ENCODE results near the gene ZNF367. TPM values are rescaled to one million over a fixed set of nuclear protein-coding genes. Genes with fewer than 3 reads are reported as not detected.

ZNF367 gene
- total and polyA plus RNA-seq, 9 of the 15 experiments (the other 6 are each of a cell fraction or from before 2014, with no cell fraction given) = 2.7 to 14.4 (median 10.0) TPM

GRCh38 chr9:96418920-96419690, 935 bp upstream of the ZNF367 start (continued):
- TF ChIP-seq AFF1 (IDR thresholded peaks at IDR 0.05; ENCODE audit: low read depth in 1 of 2, partially characterized antibody in 2 of 2) (peak in 1 of 2 experiments; percentile 6), L3MBTL2 (IDR thresholded peaks at IDR 0.05) (peak; percentile 22), TEAD2 (tag; IDR thresholded peaks at IDR 0.05) (no peak), ZNF699 (CRISPR knock-in tag; IDR thresholded peaks at IDR 0.05; ENCODE audit: insufficient replicate concordance) (no peak), MCM2 (IDR thresholded peaks at IDR 0.05; ENCODE audit: low read depth) (no peak), ZNF124 (CRISPR knock-in tag; IDR thresholded peaks at IDR 0.05) (no peak), NR4A1 (CRISPR knock-in tag; IDR thresholded peaks at IDR 0.05) (0 out of 2 replicates have a peak, but pooled peaks have one; percentile 40), NR4A1 (tag; IDR thresholded peaks at IDR 0.05) (no peak), STAG1 (CRISPR knock-in tag; IDR thresholded peaks at IDR 0.05; ENCODE audit: borderline replicate concordance) (no peak), ZNF165 (CRISPR knock-in tag; IDR thresholded peaks at IDR 0.05; ENCODE audit: borderline replicate concordance) (no peak), E2F3 (CRISPR knock-in tag; IDR thresholded peaks at IDR 0.05) (no peak), PURB (CRISPR knock-in tag; IDR thresholded peaks at IDR 0.05; ENCODE audit: low read depth) (no peak), SMARCA4 (IDR thresholded peaks at IDR 0.05) (0 out of 2 replicates have a peak, but pooled peaks have one; percentile 16), ZNF79 (CRISPR knock-in tag; IDR thresholded peaks at IDR 0.05; ENCODE audit: low read depth) (no peak), SNIP1 (IDR thresholded peaks at IDR 0.05; ENCODE audit: low read depth) (no peak), KAT7 (CRISPR knock-in tag; IDR thresholded peaks at IDR 0.05; ENCODE audit: borderline replicate concordance) (peak; percentile 42; the same call in 1 of the 2 replicates), NR3C1 (CRISPR knock-in tag; IDR thresholded peaks at IDR 0.05) (no peak), E4F1 (CRISPR knock-in tag; IDR thresholded peaks at IDR 0.05; ENCODE audit: borderline replicate concordance) (no peak)
- TF ChIP-seq, protein P1, sequence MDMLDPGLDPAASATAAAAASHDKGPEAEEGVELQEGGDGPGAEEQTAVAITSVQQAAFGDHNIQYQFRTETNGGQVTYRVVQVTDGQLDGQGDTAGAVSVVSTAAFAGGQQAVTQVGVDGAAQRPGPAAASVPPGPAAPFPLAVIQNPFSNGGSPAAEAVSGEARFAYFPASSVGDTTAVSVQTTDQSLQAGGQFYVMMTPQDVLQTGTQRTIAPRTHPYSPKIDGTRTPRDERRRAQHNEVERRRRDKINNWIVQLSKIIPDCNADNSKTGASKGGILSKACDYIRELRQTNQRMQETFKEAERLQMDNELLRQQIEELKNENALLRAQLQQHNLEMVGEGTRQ (CRISPR knock-in tag; IDR thresholded peaks at IDR 0.05) = no peak
- TF ChIP-seq, protein P2, sequence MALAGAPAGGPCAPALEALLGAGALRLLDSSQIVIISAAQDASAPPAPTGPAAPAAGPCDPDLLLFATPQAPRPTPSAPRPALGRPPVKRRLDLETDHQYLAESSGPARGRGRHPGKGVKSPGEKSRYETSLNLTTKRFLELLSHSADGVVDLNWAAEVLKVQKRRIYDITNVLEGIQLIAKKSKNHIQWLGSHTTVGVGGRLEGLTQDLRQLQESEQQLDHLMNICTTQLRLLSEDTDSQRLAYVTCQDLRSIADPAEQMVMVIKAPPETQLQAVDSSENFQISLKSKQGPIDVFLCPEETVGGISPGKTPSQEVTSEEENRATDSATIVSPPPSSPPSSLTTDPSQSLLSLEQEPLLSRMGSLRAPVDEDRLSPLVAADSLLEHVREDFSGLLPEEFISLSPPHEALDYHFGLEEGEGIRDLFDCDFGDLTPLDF (CRISPR knock-in tag; IDR thresholded peaks at IDR 0.05) = 0 out of 2 replicates have a peak, but pooled peaks have one; percentile 38

Data from K562 (cell line).